DMS153 treated with DMSO at 0.1 percent for 48 hours (cell line): Measurements from ENCODE around the gene UVSSA.
"Not testable (repeated sequence)": the region's sequence is repeated elsewhere in the genome, so short reads cannot be mapped to it uniquely, and the experiment has no call there.

Experiments
- DNase-seq: peaks from one replicate; lab custom pipeline; 2025; ENCODE audit not compliant: unreplicated experiment; lab: John Stamatoyannopoulos, UW

UVSSA gene

DNA sequence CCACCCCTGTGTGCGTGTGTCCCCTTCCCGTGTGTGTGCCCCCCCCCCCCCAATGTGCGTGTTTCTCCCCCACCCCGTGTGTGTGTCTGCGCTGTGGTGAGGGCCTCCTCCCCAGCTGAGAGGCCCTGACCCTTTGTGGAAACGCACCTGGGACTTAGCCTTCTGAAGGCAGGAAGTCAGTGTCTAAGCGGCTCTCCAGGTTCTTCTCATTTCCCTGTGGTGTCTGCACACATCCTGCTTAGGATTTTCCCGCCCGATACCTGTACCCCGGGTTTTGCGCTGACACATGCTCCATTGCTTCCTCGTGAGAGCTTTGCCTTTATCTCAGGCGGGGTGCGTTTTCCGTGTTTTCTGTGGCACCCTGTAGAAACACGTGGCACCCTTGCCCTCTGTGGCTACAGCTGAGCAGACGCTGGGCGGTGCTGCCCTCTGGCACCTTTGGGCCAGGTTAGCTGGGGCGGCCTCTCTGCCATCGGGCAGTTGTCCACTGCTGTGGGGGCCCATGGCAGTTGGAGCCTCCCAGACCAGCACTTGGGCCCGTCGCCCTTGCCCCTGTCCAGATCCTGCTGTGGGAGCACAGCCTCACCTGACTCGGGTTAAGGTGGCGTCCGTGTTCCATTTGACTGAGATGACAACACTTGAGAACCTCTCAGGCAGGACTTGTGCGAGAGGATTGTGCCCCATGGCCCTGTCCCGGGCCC, 31.0 kb upstream of the UVSSA start:
- no peak for DNase-seq

DNA sequence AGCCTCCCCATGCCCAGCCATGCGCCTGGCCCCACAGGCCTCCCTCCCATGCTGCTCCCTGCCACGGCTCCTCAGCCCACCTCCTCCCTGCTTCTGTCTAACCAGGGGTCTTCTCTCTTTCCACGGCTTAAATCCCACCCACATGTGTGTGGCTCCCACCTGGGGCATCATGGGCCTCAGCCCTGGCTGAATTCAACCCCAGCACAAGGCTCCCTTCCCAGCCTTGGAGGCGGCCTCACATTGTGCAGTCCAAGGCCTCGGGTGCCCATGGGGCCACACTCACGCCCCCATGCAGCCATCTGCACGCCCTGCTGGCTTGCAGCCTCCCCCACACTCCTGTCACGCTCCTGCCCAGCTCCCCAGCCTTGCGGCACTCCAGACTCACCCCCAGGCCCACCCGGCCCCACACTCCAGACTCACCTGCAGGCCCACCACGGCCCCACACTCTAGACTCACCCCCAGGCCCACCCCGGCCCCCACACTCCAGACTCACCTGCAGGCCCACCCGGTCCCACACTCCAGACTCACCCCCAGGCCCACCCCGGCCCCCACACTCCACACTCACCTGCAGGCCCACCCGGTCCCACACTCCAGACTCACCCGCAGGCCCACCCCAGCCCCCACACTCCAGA, 30.4 kb upstream of the UVSSA start:
- DNase-seq: no peak

GRCh38 chr4:1317177-1318045, 29.6 kb upstream of the UVSSA start:
- no peak for DNase-seq

- DNase-seq: no peak
Observed at GRCh38 chr4:1318046-1318375, 29.0 kb upstream of the UVSSA start.

GRCh38 chr4:1318488-1319213, 28.4 kb upstream of the UVSSA start:
- DNase-seq: no peak

DNA sequence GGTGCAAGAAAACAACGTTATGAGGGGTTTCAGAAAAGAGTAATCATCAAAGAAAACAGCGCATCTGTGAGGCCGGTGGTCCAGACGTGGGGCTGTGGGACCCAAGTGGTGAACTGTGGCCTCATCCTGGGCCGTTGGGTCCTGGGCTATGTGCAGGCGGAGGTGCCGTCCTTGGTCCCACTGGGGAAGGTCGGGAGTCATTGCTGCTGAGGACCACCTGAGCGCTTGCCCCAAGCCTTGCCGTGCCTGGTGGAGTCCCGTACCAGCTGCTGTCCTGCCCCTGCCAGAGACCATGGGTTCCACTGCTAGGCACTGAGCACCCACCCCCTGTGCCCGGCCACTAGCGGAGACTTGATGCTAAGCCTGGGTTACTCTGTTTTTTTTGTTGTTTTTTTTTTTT, 25.5 kb upstream of the UVSSA start:
- DNase-seq: no peak

GRCh38 chr4:1321946-1322650, 24.9 kb upstream of the UVSSA start:
- DNase-seq: no peak

DNA sequence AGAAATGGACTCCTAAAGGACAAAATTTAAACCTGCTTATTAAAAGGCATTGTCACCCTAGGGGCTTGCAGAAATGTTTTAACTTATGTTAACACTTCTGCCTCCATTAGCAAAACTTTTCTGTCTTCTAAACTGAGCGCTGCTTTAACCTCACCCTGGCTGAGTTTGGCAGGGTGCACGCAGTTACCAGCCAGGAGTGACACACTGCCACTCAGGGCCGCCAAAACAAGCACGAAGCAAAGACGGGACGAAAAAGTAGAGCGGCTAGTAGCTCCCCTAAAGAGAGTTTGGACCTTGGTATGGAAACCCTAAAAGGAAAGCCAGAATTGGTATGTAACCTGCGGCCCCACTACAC, 23.8 kb upstream of the UVSSA start:
- no peak for DNase-seq

GRCh38 chr4:1323635-1324442, 23.2 kb upstream of the UVSSA start:
- DNase-seq: no peak

DNA sequence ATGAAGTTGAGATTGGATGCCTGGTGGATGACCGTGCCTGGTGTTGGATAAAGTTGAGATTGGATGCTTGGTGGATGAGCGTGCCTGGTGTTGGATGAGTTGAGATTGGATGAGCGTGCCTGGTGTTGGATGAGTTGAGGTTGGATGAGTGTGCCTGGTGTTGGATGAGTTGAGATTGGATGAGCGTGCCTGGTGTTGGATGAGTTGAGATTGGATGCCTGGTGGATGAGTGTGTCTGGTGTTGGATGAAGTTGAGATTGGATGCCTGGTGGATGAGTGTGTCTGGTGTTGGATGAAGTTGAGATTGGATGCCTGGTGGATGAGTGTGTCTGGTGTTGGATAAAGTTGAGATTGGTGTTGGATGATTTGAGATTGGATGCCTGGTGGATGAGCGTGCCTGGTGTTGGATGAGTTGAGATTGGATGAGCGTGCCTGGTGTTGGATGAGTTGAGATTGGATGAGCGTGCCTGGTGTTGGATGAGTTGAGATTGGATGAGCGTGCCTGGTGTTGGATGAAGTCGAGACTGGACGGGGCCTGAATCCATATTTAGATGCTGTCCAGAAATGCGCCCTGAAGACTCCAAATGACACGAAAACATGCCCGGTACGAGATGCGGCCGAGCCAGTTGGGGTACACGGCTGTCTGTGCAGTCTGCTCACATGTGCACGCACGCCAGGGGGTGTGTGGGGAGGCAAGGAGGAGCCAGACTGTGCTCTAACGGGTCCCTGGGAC, 22.4 kb upstream of the UVSSA start:
- not testable (repeated sequence) for DNase-seq

DNA sequence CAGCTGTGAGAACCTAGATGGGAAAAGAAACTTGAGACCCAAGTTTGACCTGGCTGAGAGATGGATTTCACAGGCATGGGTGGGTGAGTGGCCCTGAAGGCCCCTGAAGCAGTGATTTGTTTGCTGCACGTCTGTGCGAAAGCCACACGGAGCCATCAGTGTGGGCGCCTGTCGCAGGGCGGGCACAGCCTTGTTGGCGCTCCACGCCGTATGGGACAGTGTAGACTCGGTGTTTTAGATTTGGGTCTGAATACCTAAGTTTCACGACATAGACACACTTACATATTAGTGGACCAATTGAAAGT, 21.9 kb upstream of the UVSSA start:
- DNase-seq: no peak

DNA sequence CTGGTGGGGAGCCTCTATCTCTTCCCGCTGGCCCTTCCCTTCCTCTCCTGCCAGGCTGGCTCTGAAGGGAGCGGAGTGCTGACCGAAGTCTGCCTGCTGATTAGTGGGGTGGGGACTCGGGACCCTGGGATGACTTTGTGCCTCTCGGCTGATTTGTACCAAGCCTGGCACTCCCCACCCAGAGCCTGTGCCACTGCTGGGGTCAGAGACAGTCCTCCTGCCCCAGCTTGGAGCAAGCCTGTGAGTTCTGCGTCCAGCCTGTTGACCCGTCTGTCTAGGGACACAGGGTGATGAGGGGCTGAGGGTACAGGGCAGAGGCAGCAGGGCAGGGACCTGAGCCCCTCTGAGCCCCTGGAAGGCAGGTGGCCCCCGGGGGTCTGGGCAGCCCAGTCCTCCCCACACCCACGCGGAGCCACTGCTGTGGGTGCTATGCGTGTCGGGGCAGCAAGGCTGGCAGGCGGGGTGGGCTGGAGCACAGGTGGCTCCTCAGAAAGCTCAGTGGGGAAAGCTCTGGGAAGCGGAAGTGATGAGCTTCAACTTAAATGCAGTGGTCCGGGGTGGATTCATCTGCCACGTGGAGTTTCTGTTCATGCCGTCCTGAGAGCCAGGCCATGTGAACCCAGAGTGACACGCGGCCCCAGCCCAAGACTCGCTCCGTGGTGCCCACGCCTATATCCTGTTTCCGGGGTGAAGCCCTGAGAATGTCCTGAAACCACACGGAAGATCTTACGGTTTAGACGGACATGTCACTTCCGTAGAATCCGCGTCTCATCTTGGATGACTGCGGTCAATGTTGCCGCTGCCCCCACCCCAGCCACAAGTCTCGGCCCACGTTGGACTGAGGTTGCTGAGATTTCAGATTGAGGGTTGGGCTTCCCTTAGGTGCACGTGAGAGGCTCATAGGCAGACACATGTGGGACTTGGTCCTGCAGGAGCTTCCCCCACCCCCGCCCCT, 21.1 kb upstream of the UVSSA start:
- no peak for DNase-seq

GRCh38 chr4:1326751-1327525, 20.1 kb upstream of the UVSSA start:
- no peak for DNase-seq

DNA sequence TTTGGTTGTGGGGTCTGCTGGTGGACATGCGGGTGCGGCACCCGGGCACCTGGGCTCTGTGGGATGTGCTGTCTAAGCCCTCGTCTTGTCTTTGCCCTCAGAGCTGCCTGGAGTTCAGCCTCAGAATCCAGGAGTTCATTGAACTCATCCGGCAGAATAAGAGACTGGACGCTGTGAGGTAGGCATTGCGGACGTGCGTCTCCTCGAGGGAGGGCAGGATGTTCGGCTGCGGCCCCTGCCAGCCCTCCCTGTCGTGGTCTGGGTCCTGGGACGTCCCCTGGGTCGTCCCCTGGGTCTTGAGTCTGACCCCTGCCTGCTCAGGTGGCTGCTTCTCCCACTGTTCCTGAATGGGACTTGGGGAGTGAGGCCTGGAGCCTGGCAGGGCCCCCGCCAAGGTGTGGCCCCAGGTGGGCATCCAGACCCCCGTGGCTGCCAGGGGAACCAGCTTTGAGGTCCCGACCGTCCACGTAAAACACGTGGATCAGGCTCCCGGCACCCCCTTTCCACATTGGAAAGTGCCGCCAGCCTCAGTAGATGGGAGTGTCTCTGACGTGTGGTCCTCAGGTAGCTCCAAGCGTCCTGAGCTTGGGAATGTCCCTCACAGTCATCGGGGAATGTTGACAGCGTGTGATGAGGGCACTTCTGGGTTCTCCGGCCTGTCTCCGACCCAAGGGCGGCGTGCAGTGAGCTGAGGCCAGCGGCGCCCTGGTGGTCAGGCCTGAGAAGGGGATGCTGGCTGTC, 19.3 kb upstream of the UVSSA start:
- DNase-seq: no peak

GRCh38 chr4:1328267-1329155, 18.5 kb upstream of the UVSSA start:
- DNase-seq: no peak
